ENCODE data around the gene CD151. TPM values are rescaled to one million over a fixed set of nuclear protein-coding genes. Genes with fewer than 3 reads are reported as not detected.

The CD151 gene
- total and polyA plus RNA-seq, 4 donors, result 31.6 to 264 (median 124) TPM

GRCh38 chr11:841981-842369, 9.2 kb downstream of the CD151 start:
- under 1% methylated on average over 27 of the region's 27 CpGs for WGBS
- no peak for DNase-seq (ENCODE audit: low spot score)
- Histone ChIP-seq H3K27ac (ENCODE audit: low read depth in 1 of 2, low read length in 2 of 2) (peak overlapping the region; percentile 76 to 90), H3K9me3 (ENCODE audit: control insufficient read depth in 4 of 4, low read length in 3 of 4) (no peaks in the 10 kb centered on the region), H3K4me1 (ENCODE audit: control insufficient read depth in 4 of 4, insufficient read depth in 4 of 4, low read length in 3 of 4) (peaks cover 22 to 58% (median 35%) of the 10 kb centered on the region in 4 donors), H3K4me3 (ENCODE audit: low read depth in 1 of 3, low read length in 3 of 3) (peak overlapping the region; percentile 96 to 100 (median 97)), H3K27me3 (ENCODE audit: control insufficient read depth in 4 of 4, insufficient read depth in 4 of 4, low read length in 3 of 4) (no peaks in the 10 kb centered on the region), H3K9ac (ENCODE audit: low read depth in 1 of 2, low read length in 2 of 2) (peak overlapping the region; percentile 69 to 89), H3K36me3 (ENCODE audit: control insufficient read depth in 4 of 4, insufficient read depth in 3 of 4, low read depth in 1 of 4, low read length in 3 of 4) (peaks cover 5 to 26% (median 10%) of the 10 kb centered on the region in 4 donors)
- no peak for TF ChIP-seq NR2F2 (IDR thresholded peaks at IDR 0.05)
- TF ChIP-seq RAD21 (IDR thresholded peaks at IDR 0.05), result no peak
- no peak for TF ChIP-seq TAF1 (conservative IDR thresholded peaks at IDR 0.05)
- no peak for TF ChIP-seq FOXA1 (IDR thresholded peaks at IDR 0.05)
- TF ChIP-seq EGR1 (IDR thresholded peaks at IDR 0.05; ENCODE audit: low read depth in 2 of 2), result no peak
- TF ChIP-seq REST (IDR thresholded peaks at IDR 0.05), result no peak
- TF ChIP-seq FOXA2 (IDR thresholded peaks at IDR 0.05), result no peak
- no peak for TF ChIP-seq ZBTB33 (IDR thresholded peaks at IDR 0.05)
- no peak for TF ChIP-seq SP1 (IDR thresholded peaks at IDR 0.05)
- no peak for TF ChIP-seq CTCF (IDR thresholded peaks at IDR 0.05; ENCODE audit: low read depth, low read length, missing input control)
- no peak for TF ChIP-seq GABPA (IDR thresholded peaks at IDR 0.05 in 1 of 2, conservative IDR thresholded peaks at IDR 0.05 in 1 of 2)
- TF ChIP-seq HNF4G (IDR thresholded peaks at IDR 0.05), result no peak
- no peak for TF ChIP-seq HNF4A (conservative IDR thresholded peaks at IDR 0.05)

- H3K9ac ChIP-seq (ENCODE audit: low read depth in 1 of 2, low read length in 2 of 2), result peak within 1 kb of the TSS; percentile 69 to 89
- WGBS, result under 1% methylated on average over 87 of the region's 87 CpGs
- H3K9me3 ChIP-seq (ENCODE audit: control insufficient read depth in 4 of 4, low read length in 3 of 4), result no peaks in the 10 kb centered on the region
- peak; percentile 93 for DNase-seq (ENCODE audit: low spot score)
- H3K36me3 ChIP-seq (ENCODE audit: control insufficient read depth in 4 of 4, insufficient read depth in 3 of 4, low read depth in 1 of 4, low read length in 3 of 4), result peaks cover 2 to 20% (median 7%) of the 10 kb centered on the region in 4 donors
- no peaks in the 10 kb centered on the region for H3K27me3 ChIP-seq (ENCODE audit: control insufficient read depth in 4 of 4, insufficient read depth in 4 of 4, low read length in 3 of 4)
- no peak for TF ChIP-seq TAF1 (conservative IDR thresholded peaks at IDR 0.05)
- peak; percentile 18 for TF ChIP-seq MAX (IDR thresholded peaks at IDR 0.05)
- TF ChIP-seq REST (IDR thresholded peaks at IDR 0.05), result no peak
- peaks cover 18 to 56% (median 34%) of the 10 kb centered on the region in 4 donors for H3K4me1 ChIP-seq (ENCODE audit: control insufficient read depth in 4 of 4, insufficient read depth in 4 of 4, low read length in 3 of 4)
- peak within 1 kb of the TSS; percentile 76 to 90 for H3K27ac ChIP-seq (ENCODE audit: low read depth in 1 of 2, low read length in 2 of 2)
- peak within 1 kb of the TSS; percentile 96 to 100 (median 97) for H3K4me3 ChIP-seq (ENCODE audit: low read depth in 1 of 3, low read length in 3 of 3)
These were observed 9.7 kb downstream of the CD151 start, which contains the start of the genes POLR2L and TSPAN4 for GRCh38 chr11:842370-843002. Gene POLR2L, minus strand, starts transcription at chr11:842529. Its CDS starts 21 bp downstream, at chr11:842508. Gene TSPAN4, plus strand, starts transcription at chr11:842852. Its CDS starts 7,453 bp downstream, at chr11:850305.

All from liver (tissue), 9 donors.